ENCODE results near the gene CASP9.
A peak's percentile ranks its signal among the peaks of the same experiment; 100 is the strongest.
"Not testable (repeated sequence)": the region's sequence is repeated elsewhere in the genome, so short reads cannot be mapped to it uniquely, and the experiment has no call there.

The CASP9 gene

GRCh38 chr1:15525050-15526020, 1.3 kb upstream of the CASP9 start:
- no peak for DNase-seq

GRCh38 chr1:15524283-15525049, 451 bp upstream of the CASP9 start:
- peak; percentile 100 for DNase-seq

GRCh38 chr1:15523104-15524020, 653 bp downstream of the CASP9 start:
- DNase-seq, result no peak

- DNase-seq, result no peak
Measured at GRCh38 chr1:15522551-15522950, 1.5 kb downstream of the CASP9 start.

GRCh38 chr1:15521206-15521906, 2.7 kb downstream of the CASP9 start:
- not testable (repeated sequence) for DNase-seq

GRCh38 chr1:15519625-15520024, 4.4 kb downstream of the CASP9 start:
- DNase-seq, result no peak

GRCh38 chr1:15515022-15515663, 8.9 kb downstream of the CASP9 start:
- no peak for DNase-seq

GRCh38 chr1:15514557-15514956, 9.5 kb downstream of the CASP9 start:
- DNase-seq, result not testable (repeated sequence)

GRCh38 chr1:15513919-15514318, 10.1 kb downstream of the CASP9 start:
- DNase-seq, result no peak

GRCh38 chr1:15513192-15513591, 10.8 kb downstream of the CASP9 start:
- no peak for DNase-seq

GRCh38 chr1:15510611-15511405, 13.2 kb downstream of the CASP9 start:
- no peak for DNase-seq

GRCh38 chr1:15509586-15509985, 14.4 kb downstream of the CASP9 start:
- DNase-seq, result no peak

GRCh38 chr1:15508700-15509487, 15.1 kb downstream of the CASP9 start:
- no peak for DNase-seq

- no peak for DNase-seq
Measured at GRCh38 chr1:15507278-15507677, 16.7 kb downstream of the CASP9 start.

- DNase-seq, result no peak
Measured at GRCh38 chr1:15506831-15507230, 17.2 kb downstream of the CASP9 start.

- DNase-seq, result no peak
Measured at GRCh38 chr1:15504436-15504835, 19.6 kb downstream of the CASP9 start.

GRCh38 chr1:15501208-15502032, 22.6 kb downstream of the CASP9 start:
- DNase-seq, result peak in 2 of 4 experiments; percentile 2 to 27
